MG63 (cell line): ENCODE measurements around the gene RAMP1. TPM values are rescaled to one million over a fixed set of nuclear protein-coding genes. Genes with fewer than 3 reads are reported as not detected.
A peak's percentile ranks its signal among the peaks of the same experiment; 100 is the strongest.

ENCODE experiments used
- DNase-seq: peaks from one replicate; pipeline ENCODE4 v3.0.0-alpha.2; 2020
- H3K27me3 ChIP-seq: fragments of 250-450 bp; sonication (Bioruptor Pico); 2 replicates; pipeline ENCODE4 v1.5.1; 2020; ENCODE audit warnings: mild to moderate bottlenecking, moderate library complexity
- H3K36me3 ChIP-seq: fragments of 250-450 bp; sonication (Bioruptor Pico); 2 replicates; pipeline ENCODE4 v1.5.1; 2020; ENCODE audit warnings: mild to moderate bottlenecking, moderate library complexity
- H3K4me3 ChIP-seq: fragments of 250-450 bp; sonication (Bioruptor Pico); 2 replicates; pipeline ENCODE4 v1.5.1; 2020; ENCODE audit warnings: mild to moderate bottlenecking, moderate library complexity
- H3K9me3 ChIP-seq: fragments of 250-450 bp; sonication (Bioruptor Pico); 2 replicates; pipeline ENCODE4 v1.5.1; 2020; ENCODE audit warnings: mild to moderate bottlenecking, moderate library complexity
- total RNA-seq: library from RNA; depleted of rRNA; stranded (reverse); fragments of >200 nt; shearing (Covaris generic); gene quantifications from 2 replicates; pipeline ENCODE4 v1.2.3, GENCODE V29; 2014; ENCODE audit warnings: low replicate concordance

The RAMP1 gene
- total RNA-seq, 1 experiment from 2014 or later, result 192 TPM

GRCh38 chr2:237896507-237896892, 37.1 kb downstream of the RAMP1 start:
- peak; percentile 78 for DNase-seq
- Histone ChIP-seq H3K27me3 (no peaks in the 10 kb centered on the region), H3K4me3 (no peak overlapping the region), H3K9me3 (no peaks in the 10 kb centered on the region), H3K36me3 (peaks cover 40% of the 10 kb centered on the region)

GRCh38 chr2:237896956-237897355, 37.5 kb downstream of the RAMP1 start:
- Histone ChIP-seq H3K27me3 (no peaks in the 10 kb centered on the region), H3K9me3 (no peaks in the 10 kb centered on the region), H3K36me3 (peaks cover 42% of the 10 kb centered on the region), H3K4me3 (no peak overlapping the region)
- no peak for DNase-seq

- peak; percentile 52 for DNase-seq
- no peaks in the 10 kb centered on the region for H3K9me3 ChIP-seq
- no peak overlapping the region for H3K4me3 ChIP-seq
- no peaks in the 10 kb centered on the region for H3K27me3 ChIP-seq
- H3K36me3 ChIP-seq, result peaks cover 43% of the 10 kb centered on the region
Measured at GRCh38 chr2:237898057-237898414, 38.6 kb downstream of the RAMP1 start.

GRCh38 chr2:237900891-237901831, 41.7 kb downstream of the RAMP1 start:
- DNase-seq, result no peak
- Histone ChIP-seq H3K9me3 (0 out of 2 replicates have a peak, but pooled peaks cover 2% of the 10 kb centered on the region), H3K4me3 (no peak overlapping the region), H3K36me3 (peaks cover 50% of the 10 kb centered on the region), H3K27me3 (no peaks in the 10 kb centered on the region)

GRCh38 chr2:237901932-237902850, 42.8 kb downstream of the RAMP1 start:
- Histone ChIP-seq H3K36me3 (peaks cover 56% of the 10 kb centered on the region), H3K4me3 (no peak overlapping the region), H3K27me3 (no peaks in the 10 kb centered on the region), H3K9me3 (peaks cover 9% of the 10 kb centered on the region; the same call in 1 of the 2 replicates)
- DNase-seq, result no peak

- H3K9me3 ChIP-seq, result peaks cover 16% of the 10 kb centered on the region
- DNase-seq, result peak; percentile 70
- H3K36me3 ChIP-seq, result peaks cover 70% of the 10 kb centered on the region
- H3K4me3 ChIP-seq, result no peak overlapping the region
- H3K27me3 ChIP-seq, result no peaks in the 10 kb centered on the region
Measured at GRCh38 chr2:237904831-237905599, 45.6 kb downstream of the RAMP1 start.

GRCh38 chr2:237907144-237907543, 47.7 kb downstream of the RAMP1 start:
- DNase-seq, result no peak
- no peak overlapping the region for H3K4me3 ChIP-seq
- H3K36me3 ChIP-seq, result peaks cover 64% of the 10 kb centered on the region
- H3K27me3 ChIP-seq, result no peaks in the 10 kb centered on the region
- peaks cover 21% of the 10 kb centered on the region for H3K9me3 ChIP-seq

- Histone ChIP-seq H3K9me3 (peaks cover 21% of the 10 kb centered on the region), H3K27me3 (no peaks in the 10 kb centered on the region), H3K36me3 (peaks cover 49% of the 10 kb centered on the region), H3K4me3 (no peak overlapping the region)
- no peak for DNase-seq
Measured at GRCh38 chr2:237909075-237909695, 49.8 kb downstream of the RAMP1 start.

GRCh38 chr2:237909801-237910475, 50.5 kb downstream of the RAMP1 start:
- peaks cover 21% of the 10 kb centered on the region for H3K9me3 ChIP-seq
- H3K27me3 ChIP-seq, result no peaks in the 10 kb centered on the region
- H3K36me3 ChIP-seq, result peaks cover 49% of the 10 kb centered on the region
- no peak overlapping the region for H3K4me3 ChIP-seq
- no peak for DNase-seq

GRCh38 chr2:237910576-237911362, 51.3 kb downstream of the RAMP1 start:
- Histone ChIP-seq H3K36me3 (peaks cover 46% of the 10 kb centered on the region), H3K4me3 (no peak overlapping the region), H3K9me3 (peaks cover 21% of the 10 kb centered on the region), H3K27me3 (no peaks in the 10 kb centered on the region)
- no peak for DNase-seq

GRCh38 chr2:237911363-237912017, 52.1 kb downstream of the RAMP1 start:
- H3K4me3 ChIP-seq, result no peak overlapping the region

GRCh38 chr2:237912271-237913192, 53.1 kb downstream of the RAMP1 start:
- no peak for DNase-seq
- Histone ChIP-seq H3K9me3 (peaks cover 8% of the 10 kb centered on the region), H3K27me3 (no peaks in the 10 kb centered on the region), H3K4me3 (no peak overlapping the region), H3K36me3 (peaks cover 32% of the 10 kb centered on the region)

More at GRCh38 chr2:237911363-237912017, 52.1 kb downstream of the RAMP1 start:
- Histone ChIP-seq H3K27me3 (no peaks in the 10 kb centered on the region), H3K9me3 (peaks cover 16% of the 10 kb centered on the region), H3K36me3 (peaks cover 41% of the 10 kb centered on the region)
- DNase-seq, result no peak

- Histone ChIP-seq H3K9me3 (0 out of 2 replicates have a peak, but pooled peaks cover 4% of the 10 kb centered on the region), H3K27me3 (no peaks in the 10 kb centered on the region), H3K36me3 (peaks cover 27% of the 10 kb centered on the region), H3K4me3 (no peak overlapping the region)
- no peak for DNase-seq
Measured at GRCh38 chr2:237913193-237913917, 53.9 kb downstream of the RAMP1 start.
